B cell (primary cell): ENCODE data around the gene NAXD. TPM values are rescaled to one million over a fixed set of nuclear protein-coding genes. Genes with fewer than 3 reads are reported as not detected.

Experiments used
- ATAC-seq: fragments of 200-7000 bp; cut with Tn5 transposase; one replicate; pipeline ENCODE4 v1.10.0; 2021; ENCODE audit warnings: low read depth, mild to moderate bottlenecking, moderate number of reproducible peaks, moderate library complexity
- CTCF ChIA-PET: fragments of 350-600 bp; sonication (Branson Sonifier 250); formaldehyde crosslinking; loops from one replicate; lab custom pipeline; 2021; ENCODE audit warnings: antibody characterized with exemption, inconsistent platforms; lab: Charles Lee
- POLR2A ChIA-PET: fragments of 350-600 bp; sonication (Branson Sonifier 250); formaldehyde crosslinking; loops from one replicate; lab custom pipeline; 2021; ENCODE audit warnings: antibody characterized with exemption; lab: Charles Lee
- DNase-seq: peaks from one replicate; pipeline ENCODE4 v3.0.0; 2013
- H2AFZ ChIP-seq: 2 replicates; pipeline ENCODE4 v1.6.1; 2012; ENCODE audit warnings: mild to moderate bottlenecking, low read depth, low read length; ENCODE audit not compliant: insufficient read depth, poor library complexity, severe bottlenecking
- H3K27ac ChIP-seq, 2 donors: 1 replicate in 1 of 2; 2 replicates in 1 of 2; pipeline ENCODE4 v1.5.1; 2012 to 2013; ENCODE audit warnings: low read length in 2 of 2, mild to moderate bottlenecking in 2 of 2, moderate library complexity in 1 of 2
- H3K27me3 ChIP-seq, 4 experiments: fragments of 200-600 bp in 1 of 4; sonication (generic) in 1 of 4; replicated peaks in 1 of 4; 1 replicate in 2 of 4; 2 replicates in 2 of 4; pipeline versions ENCODE4 v1.6.1 to v1.7.0; 2013 to 2016; ENCODE audit warnings: low read length in 3 of 4, mild to moderate bottlenecking in 2 of 4, mixed read lengths in 1 of 4, moderate library complexity in 1 of 4; ENCODE audit not compliant: insufficient read depth in 4 of 4, control insufficient read depth in 3 of 4; ENCODE audit errors: control extremely low read depth in 1 of 4
- H3K36me3 ChIP-seq, 2 experiments: replicated peaks in 1 of 2; 1 replicate in 1 of 2; 2 replicates in 1 of 2; pipeline versions ENCODE4 v1.6.1 to v1.7.1; 2013; ENCODE audit warnings: low read length in 1 of 2; ENCODE audit not compliant: insufficient read depth in 2 of 2, control insufficient read depth in 1 of 2; ENCODE audit errors: control extremely low read depth in 1 of 2, extremely low read depth in 1 of 2
- H3K4me1 ChIP-seq, 2 donors: fragments of 200-600 bp in 1 of 2; sonication (generic) in 1 of 2; 1 replicate in 1 of 2; 2 replicates in 1 of 2; pipeline versions ENCODE4 v1.5.1 to v1.6.1; 2013 to 2017; ENCODE audit warnings: low read length in 2 of 2; ENCODE audit not compliant: control insufficient read depth in 2 of 2, insufficient read depth in 2 of 2
- H3K4me2 ChIP-seq: replicated peaks from 2 replicates; pipeline ENCODE3; 2012; ENCODE audit warnings: mild to moderate bottlenecking, low read depth, low read length; ENCODE audit not compliant: poor library complexity, severe bottlenecking
- H3K4me3 ChIP-seq, 5 experiments: fragments of 200-600 bp in 1 of 5; sonication (generic) in 1 of 5; 1 replicate in 3 of 5; 2 replicates in 2 of 5; pipeline versions ENCODE4 v1.5.1 to v1.7.0; 2011 to 2016; ENCODE audit warnings: low read length in 4 of 5, mild to moderate bottlenecking in 4 of 5, low read depth in 2 of 5, control low read depth in 1 of 5, moderate library complexity in 1 of 5; ENCODE audit not compliant: insufficient read depth in 1 of 5; ENCODE audit errors: control extremely low read depth in 1 of 5, extremely low read depth in 1 of 5
- H3K79me2 ChIP-seq: fragments of 200-600 bp; sonication (generic); one replicate; pipeline ENCODE4 v1.6.0; 2016; ENCODE audit warnings: low read length; ENCODE audit not compliant: control insufficient read depth, insufficient read depth
- H3K9ac ChIP-seq: fragments of 200-600 bp; sonication (generic); 2 replicates; pipeline ENCODE4 v1.6.1; 2017; ENCODE audit warnings: mild to moderate bottlenecking, low read length, moderate library complexity
- H3K9me3 ChIP-seq, 3 donors: one replicate each; pipeline versions ENCODE4 v1.6.1 to v1.7.1; 2013; ENCODE audit warnings: low read length in 2 of 3; ENCODE audit not compliant: control insufficient read depth in 2 of 3, insufficient read depth in 1 of 3; ENCODE audit errors: control extremely low read depth in 1 of 3
- H4K20me1 ChIP-seq: 2 replicates; pipeline ENCODE4 v1.6.0; 2012; ENCODE audit warnings: mild to moderate bottlenecking, low read length; ENCODE audit not compliant: insufficient read depth, control insufficient read depth, poor library complexity, severe bottlenecking
- H3K27ac Mint-ChIP-seq: one replicate; pipeline ENCODE4 v1.8.0; 2021; ENCODE audit warnings: mixed read lengths
- H3K27me3 Mint-ChIP-seq: one replicate; pipeline ENCODE4 v1.8.0; 2021; ENCODE audit warnings: mixed read lengths
- H3K4me1 Mint-ChIP-seq: one replicate; pipeline ENCODE4 v1.8.0; 2021; ENCODE audit warnings: mixed read lengths
- H3K4me3 Mint-ChIP-seq: one replicate; pipeline ENCODE4 v1.8.0; 2021; ENCODE audit warnings: mixed read lengths
- H3K9me3 Mint-ChIP-seq: one replicate; pipeline ENCODE4 v1.8.0; 2022; ENCODE audit warnings: mixed read lengths; ENCODE audit not compliant: insufficient read depth
- EZH2 ChIP-seq: IDR thresholded peaks from 2 replicates; pipeline ENCODE4 v1.6.1; 2012; ENCODE audit warnings: borderline replicate concordance, low read depth, mild to moderate bottlenecking, moderate library complexity, low read length; ENCODE audit not compliant: insufficient read depth, poor library complexity, severe bottlenecking
- WGBS: methylation state at CpG from one replicate; pipeline ENCODE4 v1.1.5; 2013; ENCODE audit warnings: missing lambda C conversion rate; ENCODE audit not compliant: insufficient coverage; 5-methylcytosine and 5-hydroxymethylcytosine counted together
- intact Hi-C: fragments of 100-400 bp; cut with micrococcal nuclease; formaldehyde crosslinking; loops from one replicate; pipeline ENCODE4 v1.10.0; 2022
- polyA plus RNA-seq: library from polyadenylated mRNA; depleted of rRNA; stranded (reverse); fragments of >200 nt; gene quantifications from 2 replicates; pipeline ENCODE4 v1.2.3, GENCODE V29; 2012
- total RNA-seq, 2 donors: library from RNA; stranded (reverse); fragments of 120-200 nt in 1 of 2; gene quantifications; 1 replicate in 1 of 2; 2 replicates in 1 of 2; pipeline versions ENCODE4 v1.2.3 to v1.2.4, GENCODE V29; 2013 to 2022
- TF ChIP-seq, protein P1 (sequence below): fragments of 200-600 bp; IDR thresholded peaks from one replicate; pipeline ENCODE4 v1.8.0; 2022; ENCODE audit warnings: antibody characterized with exemption, mild to moderate bottlenecking

NAXD gene
- total and polyA plus RNA-seq, 2 donors (not counting 1 experiment from before 2014, with no cell fraction given) = 28.4 to 33.3 TPM

DNA sequence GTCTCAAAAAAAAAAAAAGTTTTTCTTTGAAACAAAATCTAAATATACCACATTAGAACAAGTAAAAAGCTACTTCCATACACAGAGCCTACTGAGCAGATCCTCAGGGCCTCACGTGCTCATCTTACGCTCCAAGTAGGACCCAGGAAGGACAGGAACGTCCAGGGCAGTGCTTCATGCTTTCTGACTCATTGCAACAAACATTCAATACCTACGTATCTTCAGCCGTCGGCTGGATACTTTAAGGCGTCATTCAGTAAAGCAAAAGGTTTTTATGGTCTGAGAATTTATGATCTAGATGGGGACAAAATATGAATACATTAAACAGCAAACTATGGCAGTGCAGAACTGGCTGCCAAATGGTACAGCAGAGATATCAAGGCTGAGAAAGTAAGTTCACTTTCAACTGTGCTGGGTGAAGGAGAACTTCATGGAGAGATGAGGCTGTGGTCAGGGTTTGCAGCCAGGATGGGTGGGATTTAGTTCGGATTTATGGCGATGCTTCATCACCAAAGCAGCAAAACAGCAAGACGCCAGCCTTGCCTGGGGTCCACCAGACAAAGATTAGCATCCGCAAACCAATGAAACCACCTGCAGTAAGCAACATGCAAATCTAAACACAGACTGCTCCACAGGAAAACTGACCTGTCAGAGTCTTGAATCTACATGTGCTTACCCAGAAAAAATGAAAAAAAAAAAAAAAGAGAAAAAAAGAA is 70.1 kb downstream of the NAXD start:
- H3K36me3 ChIP-seq = peaks cover 24 to 65% of the 10 kb centered on the region in 2 experiments
- H3K27ac Mint-ChIP-seq = peak overlapping the region; percentile 17

DNA sequence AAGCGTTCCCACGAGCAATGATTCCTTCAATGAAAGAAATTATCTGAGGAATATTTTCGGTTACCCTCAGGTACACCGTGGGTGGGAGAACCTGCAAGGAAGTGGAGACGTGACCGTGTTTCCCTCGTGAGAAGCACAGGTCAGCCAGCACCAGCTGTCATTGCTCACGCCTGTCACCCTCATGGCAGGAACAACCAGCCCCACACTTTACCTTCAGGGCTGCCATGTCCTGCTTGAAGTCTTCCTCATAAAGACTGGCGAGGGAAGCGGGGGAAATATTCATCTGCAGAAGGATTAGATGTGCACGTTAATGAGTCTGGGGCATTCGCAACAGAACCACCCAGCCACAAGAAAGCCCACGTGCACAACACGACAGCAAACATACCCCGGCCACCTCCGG is 72.4 kb downstream of the NAXD start:
- no peaks in the 10 kb centered on the region for H3K27me3 ChIP-seq
- H3K9me3 ChIP-seq = no peaks in the 10 kb centered on the region
- H3K4me1 Mint-ChIP-seq = no peaks in the 10 kb centered on the region
- peaks cover 6% of the 10 kb centered on the region for H3K79me2 ChIP-seq
- no peak overlapping the region for H3K4me3 ChIP-seq
- H3K4me1 ChIP-seq = no peaks in the 10 kb centered on the region
- intact Hi-C loops = no loop called here
- H3K36me3 ChIP-seq = peaks cover 22 to 59% of the 10 kb centered on the region in 2 experiments
- DNase-seq (no peak), ATAC-seq (no peak)
- H3K27ac Mint-ChIP-seq = no peak overlapping the region
- H3K27ac ChIP-seq = no peak overlapping the region
- no peak overlapping the region for H3K9ac ChIP-seq
- no peaks in the 10 kb centered on the region for H3K9me3 Mint-ChIP-seq
- no peak for TF ChIP-seq EZH2
- TF ChIP-seq, protein P1, sequence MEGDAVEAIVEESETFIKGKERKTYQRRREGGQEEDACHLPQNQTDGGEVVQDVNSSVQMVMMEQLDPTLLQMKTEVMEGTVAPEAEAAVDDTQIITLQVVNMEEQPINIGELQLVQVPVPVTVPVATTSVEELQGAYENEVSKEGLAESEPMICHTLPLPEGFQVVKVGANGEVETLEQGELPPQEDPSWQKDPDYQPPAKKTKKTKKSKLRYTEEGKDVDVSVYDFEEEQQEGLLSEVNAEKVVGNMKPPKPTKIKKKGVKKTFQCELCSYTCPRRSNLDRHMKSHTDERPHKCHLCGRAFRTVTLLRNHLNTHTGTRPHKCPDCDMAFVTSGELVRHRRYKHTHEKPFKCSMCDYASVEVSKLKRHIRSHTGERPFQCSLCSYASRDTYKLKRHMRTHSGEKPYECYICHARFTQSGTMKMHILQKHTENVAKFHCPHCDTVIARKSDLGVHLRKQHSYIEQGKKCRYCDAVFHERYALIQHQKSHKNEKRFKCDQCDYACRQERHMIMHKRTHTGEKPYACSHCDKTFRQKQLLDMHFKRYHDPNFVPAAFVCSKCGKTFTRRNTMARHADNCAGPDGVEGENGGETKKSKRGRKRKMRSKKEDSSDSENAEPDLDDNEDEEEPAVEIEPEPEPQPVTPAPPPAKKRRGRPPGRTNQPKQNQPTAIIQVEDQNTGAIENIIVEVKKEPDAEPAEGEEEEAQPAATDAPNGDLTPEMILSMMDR = no peak
- H2AFZ ChIP-seq = no peak overlapping the region
- peaks cover 6% of the 10 kb centered on the region for H4K20me1 ChIP-seq
- CTCF ChIA-PET = interaction anchor here (0.8 kb wide), 1 partner anchor 43 kb away, joined by 4 read pairs; no protein-coding TSS in a partner anchor
- no peak overlapping the region for H3K4me3 Mint-ChIP-seq
- no peaks in the 10 kb centered on the region for H3K27me3 Mint-ChIP-seq
- 97% methylated on average over 11 of the region's 16 CpGs for WGBS
- H3K4me2 ChIP-seq = no peak overlapping the region
- POLR2A ChIA-PET = no interaction called here

More for the DNA sequence above, 70.1 kb downstream of the NAXD start:
- H3K27me3 ChIP-seq = no peaks in the 10 kb centered on the region
- peaks cover 6% of the 10 kb centered on the region for H3K79me2 ChIP-seq
- CTCF ChIA-PET = interaction anchor here (0.7 kb wide), 1 partner anchor 220 kb away, joined by 3 read pairs; no protein-coding TSS in a partner anchor
- H2AFZ ChIP-seq = no peak overlapping the region
- H3K27ac ChIP-seq = no peak overlapping the region
- H4K20me1 ChIP-seq = peaks cover 6% of the 10 kb centered on the region
- H3K9ac ChIP-seq = no peak overlapping the region
- H3K4me2 ChIP-seq = no peak overlapping the region
- DNase-seq = no peak
- intact Hi-C loops = no loop called here
- Mint-ChIP-seq H3K4me1 (peaks cover 3% of the 10 kb centered on the region), H3K4me3 (no peak overlapping the region), H3K27me3 (no peaks in the 10 kb centered on the region), H3K9me3 (no peaks in the 10 kb centered on the region)
- 98% methylated on average over 7 of the region's 11 CpGs for WGBS
- peaks cover 0 to 4% of the 10 kb centered on the region in 2 donors for H3K4me1 ChIP-seq
- H3K9me3 ChIP-seq = no peaks in the 10 kb centered on the region
- H3K4me3 ChIP-seq = no peak overlapping the region
- ATAC-seq = no peak
- no peak for TF ChIP-seq EZH2
- TF ChIP-seq, protein P1 = no peak
- POLR2A ChIA-PET = no interaction called here
